ENCODE data around the gene PLXNA4. TPM values are rescaled to one million over a fixed set of nuclear protein-coding genes. Genes with fewer than 3 reads are reported as not detected.

Gene PLXNA4
- total and polyA plus RNA-seq, 8 donors = 0.19 to 1.6 (median 0.47) TPM

GRCh38 chr7:132461032-132461592 is 115.2 kb downstream of the PLXNA4 start:
- no peaks in the 10 kb centered on the region for H3K27me3 ChIP-seq
- H3K27ac ChIP-seq = no peak overlapping the region
- no peak for FAIRE-seq
- ATAC-seq = no peak
- 47 to 58% methylated on average over 2 of the region's 2 CpGs for WGBS, 2 donors
- no peak for TF ChIP-seq CTCF (IDR thresholded peaks at IDR 0.05)
- H3K4me3 ChIP-seq = no peak overlapping the region
- no peaks in the 10 kb centered on the region for H3K9me3 ChIP-seq
- DNase-seq = no peak
- intact Hi-C loops (cut with DNase I) = no loop called here
- H3K36me3 ChIP-seq = no peaks in the 10 kb centered on the region
- no peaks in the 10 kb centered on the region for H3K4me1 ChIP-seq

GRCh38 chr7:132458729-132459128 is 117.5 kb downstream of the PLXNA4 start:
- no peak for ATAC-seq
- Histone ChIP-seq H3K4me1 (no peaks in the 10 kb centered on the region), H3K27me3 (no peaks in the 10 kb centered on the region), H3K36me3 (no peaks in the 10 kb centered on the region), H3K9me3 (no peaks in the 10 kb centered on the region), H3K4me3 (no peak overlapping the region), H3K27ac (no peak overlapping the region)
- 72 to 84% methylated on average over 10 of the region's 10 CpGs for WGBS, 2 donors
- intact Hi-C loops (cut with DNase I) = no loop called here
- TF ChIP-seq CTCF (IDR thresholded peaks at IDR 0.05) = no peak
- FAIRE-seq = no peak
- no peak for DNase-seq

GRCh38 chr7:132457658-132458057 is 118.6 kb downstream of the PLXNA4 start:
- Histone ChIP-seq H3K27ac (no peak overlapping the region), H3K4me3 (no peak overlapping the region), H3K4me1 (no peaks in the 10 kb centered on the region), H3K36me3 (no peaks in the 10 kb centered on the region), H3K27me3 (no peaks in the 10 kb centered on the region), H3K9me3 (no peaks in the 10 kb centered on the region)
- 61 to 67% methylated on average over 3 of the region's 3 CpGs for WGBS, 2 donors
- FAIRE-seq (no peak), DNase-seq (no peak), ATAC-seq (no peak)
- no peak for TF ChIP-seq CTCF (IDR thresholded peaks at IDR 0.05)
- intact Hi-C loops (cut with DNase I) = no loop called here

DNA sequence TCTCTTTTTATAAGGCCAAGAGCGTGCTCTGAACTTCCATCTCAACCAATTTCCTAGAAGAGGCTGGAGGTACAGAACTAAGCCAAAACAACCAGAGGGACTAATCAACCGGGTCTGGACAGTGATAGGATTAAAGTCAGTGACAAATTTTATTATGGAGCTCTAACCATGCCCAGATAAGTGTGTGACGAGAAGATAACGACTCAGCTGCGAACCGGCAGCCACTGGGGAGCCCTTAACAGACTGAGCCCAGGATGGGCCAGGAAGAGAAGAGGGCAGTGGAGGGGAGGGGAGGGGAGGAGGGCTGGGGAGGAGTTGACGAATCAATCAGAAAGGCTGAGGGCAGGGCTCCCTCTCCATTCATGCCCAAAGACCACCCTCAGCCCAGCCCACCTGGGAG is 119.9 kb downstream of the PLXNA4 start:
- WGBS, 2 donors = 47 to 51% methylated on average over 7 of the region's 7 CpGs
- Histone ChIP-seq H3K27ac (no peak overlapping the region), H3K36me3 (no peaks in the 10 kb centered on the region), H3K4me3 (no peak overlapping the region), H3K4me1 (no peaks in the 10 kb centered on the region), H3K9me3 (no peaks in the 10 kb centered on the region), H3K27me3 (no peaks in the 10 kb centered on the region)
- FAIRE-seq = no peak
- no peak for TF ChIP-seq CTCF (IDR thresholded peaks at IDR 0.05)
- DNase-seq = no peak
- intact Hi-C loops (cut with DNase I) = no loop called here
- ATAC-seq = no peak

DNA sequence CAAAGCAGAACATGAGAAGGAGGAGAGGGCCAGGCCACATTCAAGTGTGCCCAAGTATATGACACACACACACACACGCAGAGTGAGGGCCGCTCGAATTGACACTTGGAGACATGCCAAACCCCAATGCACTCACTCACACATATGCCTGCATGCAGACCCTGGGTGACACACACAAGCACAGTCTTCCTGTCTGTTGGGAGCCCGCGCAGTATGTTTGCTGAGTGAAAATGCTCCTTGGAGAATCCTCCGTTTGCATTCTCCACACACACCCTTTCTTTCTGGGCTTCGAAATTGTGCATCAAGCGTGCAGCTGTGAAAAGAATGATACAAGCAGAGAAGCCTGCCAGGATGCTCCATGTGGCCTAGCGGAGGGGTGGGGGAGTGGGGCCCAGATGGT is 120.9 kb downstream of the PLXNA4 start:
- WGBS, 2 donors = 59 to 68% methylated on average over 9 of the region's 9 CpGs
- no peak for ATAC-seq
- H3K36me3 ChIP-seq = no peaks in the 10 kb centered on the region
- intact Hi-C loops (cut with DNase I) = no loop called here
- H3K4me3 ChIP-seq = no peak overlapping the region
- no peak for FAIRE-seq
- no peaks in the 10 kb centered on the region for H3K9me3 ChIP-seq
- H3K27ac ChIP-seq = no peak overlapping the region
- no peaks in the 10 kb centered on the region for H3K27me3 ChIP-seq
- no peak for DNase-seq
- no peak for TF ChIP-seq CTCF (IDR thresholded peaks at IDR 0.05)
- no peaks in the 10 kb centered on the region for H3K4me1 ChIP-seq

All from pancreas (tissue), 10 donors.